ENCODE measurements around the gene DOK3. TPM values are rescaled to one million over a fixed set of nuclear protein-coding genes. Genes with fewer than 3 reads are reported as not detected.
A peak's percentile ranks its signal among the peaks of the same experiment; 100 is the strongest.

DOK3 gene
- polyA plus RNA-seq, 3 donors, result 62.8 to 196 (median 98.3) TPM

DNA sequence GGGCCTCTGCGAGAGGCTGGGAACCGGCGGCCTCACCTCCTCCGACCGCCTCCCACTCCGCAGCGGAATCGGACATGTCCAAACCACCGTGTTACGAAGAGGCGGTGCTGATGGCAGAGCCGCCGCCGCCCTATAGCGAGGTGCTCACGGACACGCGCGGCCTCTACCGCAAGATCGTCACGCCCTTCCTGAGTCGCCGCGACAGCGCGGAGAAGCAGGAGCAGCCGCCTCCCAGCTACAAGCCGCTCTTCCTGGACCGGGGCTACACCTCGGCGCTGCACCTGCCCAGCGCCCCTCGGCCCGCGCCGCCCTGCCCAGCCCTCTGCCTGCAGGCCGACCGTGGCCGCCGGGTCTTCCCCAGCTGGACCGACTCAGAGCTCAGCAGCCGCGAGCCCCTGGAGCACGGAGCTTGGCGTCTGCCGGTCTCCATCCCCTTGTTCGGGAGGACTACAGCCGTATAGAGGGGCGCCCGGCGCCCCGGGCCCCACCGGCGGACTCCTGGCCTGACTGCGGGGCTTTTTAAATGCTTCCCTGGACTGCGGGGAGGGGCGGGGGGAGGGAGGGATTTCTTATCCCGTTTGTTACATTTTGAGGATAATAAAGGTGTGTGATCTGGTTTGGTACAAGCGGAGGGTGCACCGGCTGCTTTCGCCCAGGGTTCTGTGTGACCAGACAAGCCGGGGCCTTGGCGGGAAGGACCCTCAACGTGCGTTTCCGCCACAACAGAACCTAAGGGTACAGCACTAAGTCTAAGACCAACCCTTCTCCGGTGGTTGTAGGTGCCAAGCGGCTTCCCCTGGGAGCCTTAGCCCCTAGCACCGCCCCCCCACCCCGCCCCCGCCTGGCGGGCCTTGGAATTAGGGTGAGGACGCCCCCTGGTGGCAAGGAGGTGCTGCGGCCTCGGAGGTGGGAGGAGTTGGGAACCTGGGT, 53.7 kb downstream of the DOK3 start:
- Histone ChIP-seq H3K9me3 (replicated peaks in 1 of 2; ENCODE audit: control insufficient read depth in 1 of 2, insufficient read depth in 1 of 2, low read length in 2 of 2) (no peaks in the 10 kb centered on the region), H2AFZ (ENCODE audit: insufficient read depth, low read depth, low read length, poor library complexity, severe bottlenecking) (peak overlapping the region; percentile 61), H3K27me3 (ENCODE audit: control insufficient read depth in 2 of 2, insufficient read depth in 2 of 2, low read length in 2 of 2) (peaks cover 0 to 24% of the 10 kb centered on the region in 2 donors), H3K36me3 (replicated peaks in 1 of 2; ENCODE audit: control insufficient read depth in 1 of 2, insufficient read depth in 2 of 2, low read length in 2 of 2) (no peaks in the 10 kb centered on the region), H3K4me1 (ENCODE audit: control insufficient read depth in 1 of 2, insufficient read depth in 2 of 2, low read length in 2 of 2) (peaks cover 36 to 43% of the 10 kb centered on the region in 2 donors), H3K9ac (ENCODE audit: insufficient read depth, low read length, poor library complexity, severe bottlenecking) (peak overlapping the region; percentile 69), H3K27ac (ENCODE audit: low read depth in 1 of 2, low read length in 2 of 2) (peak overlapping the region in 1 of 2 donors; percentile 34), H3K79me2 (ENCODE audit: insufficient read depth, low read length) (no peaks in the 10 kb centered on the region), H3K4me2 (replicated peaks; ENCODE audit: extremely low read depth, low read length, poor library complexity, severe bottlenecking) (peak overlapping the region; percentile 86), H4K20me1 (ENCODE audit: insufficient read depth, low read length) (peaks cover 9% of the 10 kb centered on the region), H3K4me3 (replicated peaks in 1 of 3; ENCODE audit: low read depth in 2 of 3, low read length in 3 of 3) (peak overlapping the region; percentile 35 to 77 (median 38))
- Mint-ChIP-seq H3K4me1 (peaks cover 25% of the 10 kb centered on the region), H3K27ac (peak overlapping the region; percentile 69 to 88 (median 83)), H3K27me3 (ENCODE audit: low read depth in 3 of 3) (peaks cover 25 to 39% (median 30%) of the 10 kb centered on the region in 3 donors), H3K9me3 (peaks cover 0 to 9% (median 0%) of the 10 kb centered on the region in 7 donors), H3K4me3 (peak overlapping the region; percentile 78 to 84), H3K36me3 (peaks cover 0 to 5% of the 10 kb centered on the region in 2 donors)
- DNase-seq, result peak; percentile 81 to 92 (median 91)
- under 1% methylated on average over 64 of the region's 76 CpGs for WGBS (ENCODE audit: insufficient coverage)
- TF ChIP-seq, protein P1, sequence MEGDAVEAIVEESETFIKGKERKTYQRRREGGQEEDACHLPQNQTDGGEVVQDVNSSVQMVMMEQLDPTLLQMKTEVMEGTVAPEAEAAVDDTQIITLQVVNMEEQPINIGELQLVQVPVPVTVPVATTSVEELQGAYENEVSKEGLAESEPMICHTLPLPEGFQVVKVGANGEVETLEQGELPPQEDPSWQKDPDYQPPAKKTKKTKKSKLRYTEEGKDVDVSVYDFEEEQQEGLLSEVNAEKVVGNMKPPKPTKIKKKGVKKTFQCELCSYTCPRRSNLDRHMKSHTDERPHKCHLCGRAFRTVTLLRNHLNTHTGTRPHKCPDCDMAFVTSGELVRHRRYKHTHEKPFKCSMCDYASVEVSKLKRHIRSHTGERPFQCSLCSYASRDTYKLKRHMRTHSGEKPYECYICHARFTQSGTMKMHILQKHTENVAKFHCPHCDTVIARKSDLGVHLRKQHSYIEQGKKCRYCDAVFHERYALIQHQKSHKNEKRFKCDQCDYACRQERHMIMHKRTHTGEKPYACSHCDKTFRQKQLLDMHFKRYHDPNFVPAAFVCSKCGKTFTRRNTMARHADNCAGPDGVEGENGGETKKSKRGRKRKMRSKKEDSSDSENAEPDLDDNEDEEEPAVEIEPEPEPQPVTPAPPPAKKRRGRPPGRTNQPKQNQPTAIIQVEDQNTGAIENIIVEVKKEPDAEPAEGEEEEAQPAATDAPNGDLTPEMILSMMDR (IDR thresholded peaks at IDR 0.05), result peak; percentile 99
- intact Hi-C loops (cut with micrococcal nuclease), result loop anchor here (1.0 to 5.0 kb wide), 7 partner anchors 27 to 149 kb away; partner anchors contain the start of genes GRK6 (in 1 of the 2) and PDLIM7 (in 1 of the 2)

DNA sequence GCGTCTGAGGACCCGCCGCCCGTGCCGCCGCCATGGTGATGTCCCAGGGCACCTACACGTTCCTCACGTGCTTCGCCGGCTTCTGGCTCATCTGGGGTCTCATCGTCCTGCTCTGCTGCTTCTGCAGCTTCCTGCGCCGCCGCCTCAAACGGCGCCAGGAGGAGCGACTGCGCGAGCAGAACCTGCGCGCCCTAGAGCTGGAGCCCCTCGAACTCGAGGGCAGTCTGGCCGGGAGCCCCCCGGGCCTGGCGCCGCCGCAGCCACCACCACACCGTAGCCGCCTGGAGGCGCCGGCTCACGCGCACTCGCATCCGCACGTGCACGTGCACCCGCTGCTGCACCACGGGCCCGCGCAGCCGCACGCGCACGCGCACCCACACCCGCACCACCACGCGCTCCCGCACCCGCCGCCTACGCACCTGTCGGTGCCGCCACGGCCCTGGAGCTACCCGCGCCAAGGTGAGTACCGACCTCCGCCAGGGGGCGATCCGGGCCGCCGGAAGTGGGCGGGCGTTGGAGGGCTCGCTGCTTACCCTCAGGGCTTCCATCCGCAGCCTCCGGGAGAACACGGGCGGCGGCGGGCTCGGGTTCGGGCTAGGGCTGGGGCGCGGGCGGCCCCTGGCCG, 54.5 kb downstream of the DOK3 start:
- Histone ChIP-seq H4K20me1 (ENCODE audit: insufficient read depth, low read length) (peaks cover 9% of the 10 kb centered on the region), H3K36me3 (replicated peaks in 1 of 2; ENCODE audit: control insufficient read depth in 1 of 2, insufficient read depth in 2 of 2, low read length in 2 of 2) (no peaks in the 10 kb centered on the region), H3K9ac (ENCODE audit: insufficient read depth, low read length, poor library complexity, severe bottlenecking) (peak overlapping the region; percentile 69), H3K4me1 (ENCODE audit: control insufficient read depth in 1 of 2, insufficient read depth in 2 of 2, low read length in 2 of 2) (peaks cover 36 to 43% of the 10 kb centered on the region in 2 donors), H3K27me3 (ENCODE audit: control insufficient read depth in 2 of 2, insufficient read depth in 2 of 2, low read length in 2 of 2) (peaks cover 0 to 30% of the 10 kb centered on the region in 2 donors), H3K27ac (ENCODE audit: low read depth in 1 of 2, low read length in 2 of 2) (peak overlapping the region in 1 of 2 donors; percentile 34), H3K79me2 (ENCODE audit: insufficient read depth, low read length) (no peaks in the 10 kb centered on the region), H3K4me3 (replicated peaks in 1 of 3; ENCODE audit: low read depth in 2 of 3, low read length in 3 of 3) (peak overlapping the region; percentile 35 to 77 (median 38)), H3K4me2 (replicated peaks; ENCODE audit: extremely low read depth, low read length, poor library complexity, severe bottlenecking) (peak overlapping the region; percentile 86), H2AFZ (ENCODE audit: insufficient read depth, low read depth, low read length, poor library complexity, severe bottlenecking) (peak overlapping the region; percentile 61), H3K9me3 (replicated peaks in 1 of 2; ENCODE audit: control insufficient read depth in 1 of 2, insufficient read depth in 1 of 2, low read length in 2 of 2) (no peaks in the 10 kb centered on the region)
- peaks cover 25% of the 10 kb centered on the region for H3K4me1 Mint-ChIP-seq
- H3K4me3 Mint-ChIP-seq, result peak overlapping the region; percentile 78 to 84
- DNase-seq, result peak; percentile 43 to 64 (median 47)
- peaks cover 0 to 9% (median 0%) of the 10 kb centered on the region in 7 donors for H3K9me3 Mint-ChIP-seq
- peak overlapping the region in 3 of 7 donors; percentile 63 to 87 (median 65) for H3K27ac Mint-ChIP-seq
- H3K27me3 Mint-ChIP-seq (ENCODE audit: low read depth in 3 of 3), result peaks cover 32 to 47% (median 36%) of the 10 kb centered on the region in 3 donors
- H3K36me3 Mint-ChIP-seq, result peaks cover 0 to 7% of the 10 kb centered on the region in 2 donors
- TF ChIP-seq, protein P1 (IDR thresholded peaks at IDR 0.05), result peak; percentile 45
- WGBS (ENCODE audit: insufficient coverage), result under 1% methylated on average over 80 of the region's 80 CpGs
- intact Hi-C loops (cut with micrococcal nuclease), result loop anchor here (1.0 to 5.0 kb wide), 6 partner anchors 26 to 148 kb away; partner anchors contain the start of genes GRK6 (in 1 of the 2) and PDLIM7 (in 1 of the 2)

All from CD14-positive monocyte (primary cell).